Neural cell (in vitro differentiated cells): ENCODE results near the gene CYB5A. TPM values are rescaled to one million over a fixed set of nuclear protein-coding genes. Genes with fewer than 3 reads are reported as not detected.

Experiments
- H2AFZ ChIP-seq: fragments of 200-600, 300-800 bp; sonication (generic), shearing (Covaris generic); 2 replicates; pipeline ENCODE4 v1.6.0; 2014; ENCODE audit warnings: low read depth, mild to moderate bottlenecking, antibody characterized with exemption, low read length, moderate library complexity
- H3F3A ChIP-seq: fragments of 200-600 bp; shearing (Covaris generic); 2 replicates; pipeline ENCODE4 v1.6.1; 2016; ENCODE audit warnings: mild to moderate bottlenecking, moderate library complexity, mixed read lengths, antibody characterized with exemption, low read length; ENCODE audit not compliant: insufficient read depth, poor library complexity, severe bottlenecking
- H3K27ac ChIP-seq: fragments of 200-600, 300-800 bp; sonication (generic), shearing (Covaris generic); 2 replicates; pipeline ENCODE4 v1.5.1; 2014; ENCODE audit warnings: mild to moderate bottlenecking, low read length, moderate library complexity
- H3K27me3 ChIP-seq: fragments of 300-800, 200-600 bp; sonication (generic), shearing (Covaris generic); 2 replicates; pipeline ENCODE4 v1.6.0; 2014; ENCODE audit warnings: mild to moderate bottlenecking, low read depth, low read length, moderate library complexity; ENCODE audit not compliant: insufficient read depth
- H3K36me3 ChIP-seq: fragments of 300-800, 200-600 bp; sonication (generic), shearing (Covaris generic); 2 replicates; pipeline ENCODE4 v1.5.1; 2014; ENCODE audit warnings: mild to moderate bottlenecking, antibody characterized with exemption, low read length, moderate library complexity; ENCODE audit not compliant: insufficient read depth
- H3K4me2 ChIP-seq: fragments of 300-800, 200-600 bp; sonication (generic), shearing (Covaris generic); 2 replicates; pipeline ENCODE4 v1.6.0; 2014; ENCODE audit warnings: mild to moderate bottlenecking, low read length
- H3K4me3 ChIP-seq: fragments of 300-800, 200-600 bp; sonication (generic), shearing (Covaris generic); 2 replicates; pipeline ENCODE4 v1.5.1; 2014; ENCODE audit warnings: mild to moderate bottlenecking, low read length, moderate library complexity
- H3K79me2 ChIP-seq: fragments of 200-600 bp; shearing (Covaris generic); replicated peaks from 2 replicates; pipeline ENCODE4 v1.6.0; 2014; ENCODE audit warnings: mild to moderate bottlenecking, low read length, moderate library complexity; ENCODE audit not compliant: insufficient read depth
- H3K9ac ChIP-seq: fragments of 300-800, 200-600 bp; sonication (generic), shearing (Covaris generic); 2 replicates; pipeline ENCODE4 v1.6.1; 2016; ENCODE audit warnings: mild to moderate bottlenecking, low read length, mixed read lengths
- H3K9me2 ChIP-seq: fragments of 200-600 bp; shearing (Covaris generic); 2 replicates; pipeline ENCODE4 v1.6.1; 2016; ENCODE audit warnings: mild to moderate bottlenecking, low read length, mixed read lengths; ENCODE audit not compliant: insufficient read depth
- H3K9me3 ChIP-seq: fragments of 200-600, 300-800 bp; sonication (generic), shearing (Covaris generic); 2 replicates; pipeline ENCODE4 v1.6.1; 2016; ENCODE audit warnings: mild to moderate bottlenecking, mixed run types, low read length, moderate library complexity, mixed read lengths
- H4K20me1 ChIP-seq: fragments of 200-600 bp; shearing (Covaris generic); 2 replicates; pipeline ENCODE4 v1.6.1; 2016; ENCODE audit warnings: mild to moderate bottlenecking, mixed run types; ENCODE audit not compliant: insufficient read depth
- CTCF ChIP-seq: fragments of 450-650 bp; IDR thresholded peaks from 2 replicates; pipeline ENCODE4 v1.5.1; 2014; ENCODE audit warnings: antibody characterized with exemption, mild to moderate bottlenecking, moderate library complexity; ENCODE audit not compliant: poor library complexity, severe bottlenecking
- EP300 ChIP-seq: fragments of 450-650 bp; conservative IDR thresholded peaks from 2 replicates; pipeline ENCODE4 v1.6.1; 2014; ENCODE audit warnings: antibody characterized with exemption, mild to moderate bottlenecking, moderate library complexity; ENCODE audit not compliant: poor library complexity, severe bottlenecking
- EZH2 ChIP-seq: fragments of 200-600, 300-800 bp; shearing (Covaris generic), sonication (generic); IDR thresholded peaks from 2 replicates; pipeline ENCODE4 v1.6.1; 2014; ENCODE audit warnings: antibody characterized with exemption, low read length, borderline replicate concordance, mild to moderate bottlenecking; ENCODE audit not compliant: insufficient read depth, poor library complexity, severe bottlenecking
- MXI1 ChIP-seq: fragments of 450-650 bp; conservative IDR thresholded peaks from 2 replicates; pipeline ENCODE4 v1.6.1; 2014; ENCODE audit warnings: antibody characterized with exemption, mild to moderate bottlenecking; ENCODE audit not compliant: poor library complexity, severe bottlenecking
- POLR2AphosphoS5 ChIP-seq: IDR thresholded peaks from 2 replicates; pipeline ENCODE4 v1.6.1; 2012
- RAD21 ChIP-seq: fragments of 450-650 bp; conservative IDR thresholded peaks from 2 replicates; pipeline ENCODE4 v1.6.1; 2014; ENCODE audit warnings: antibody characterized with exemption, mild to moderate bottlenecking, moderate library complexity
- REST ChIP-seq: IDR thresholded peaks from 2 replicates; pipeline ENCODE4 v1.6.1; 2012; ENCODE audit warnings: borderline replicate concordance
- SMC3 ChIP-seq: fragments of 450-650 bp; conservative IDR thresholded peaks from 2 replicates; pipeline ENCODE4 v1.6.1; 2014; ENCODE audit warnings: antibody characterized with exemption, mild to moderate bottlenecking, moderate library complexity; ENCODE audit not compliant: poor library complexity
- TAF1 ChIP-seq: IDR thresholded peaks from 2 replicates; pipeline ENCODE4 v1.6.1; 2012; ENCODE audit warnings: low read depth
- polyA plus RNA-seq: library from polyadenylated mRNA; depleted of rRNA; stranded (reverse); fragments of >200 nt; gene quantifications from 2 replicates; pipeline ENCODE4 v1.2.3, GENCODE V29; 2014

The CYB5A gene
- polyA plus RNA-seq, 1 donor from 2014 or later = 35.4 TPM

GRCh38 chr18:74226156-74226555 is 65.6 kb downstream of the CYB5A start:
- no peak overlapping the region for H2AFZ ChIP-seq
- H3K9me3 ChIP-seq = no peaks in the 10 kb centered on the region
- no peaks in the 10 kb centered on the region for H3K79me2 ChIP-seq
- no peaks in the 10 kb centered on the region for H3K9me2 ChIP-seq
- no peaks in the 10 kb centered on the region for H3K36me3 ChIP-seq
- H3K27me3 ChIP-seq = no peaks in the 10 kb centered on the region
- no peak overlapping the region for H3K9ac ChIP-seq
- no peak for TF ChIP-seq REST
- no peak for TF ChIP-seq SMC3
- TF ChIP-seq POLR2AphosphoS5 = no peak
- TF ChIP-seq MXI1 = no peak
- no peak for TF ChIP-seq TAF1
- no peak for TF ChIP-seq CTCF
- no peak for TF ChIP-seq RAD21
- TF ChIP-seq EP300 = no peak
- no peak for TF ChIP-seq EZH2
- no peak overlapping the region for H3K27ac ChIP-seq
- H3F3A ChIP-seq = no peaks in the 10 kb centered on the region
- no peaks in the 10 kb centered on the region for H4K20me1 ChIP-seq
- no peak overlapping the region for H3K4me2 ChIP-seq
- no peak overlapping the region for H3K4me3 ChIP-seq

- TF ChIP-seq CTCF (no peak), RAD21 (no peak), EP300 (no peak), TAF1 (no peak), MXI1 (no peak), EZH2 (no peak), SMC3 (no peak), POLR2AphosphoS5 (no peak)
- Histone ChIP-seq H3K27me3 (no peaks in the 10 kb centered on the region), H3K4me3 (no peak overlapping the region), H3F3A (no peaks in the 10 kb centered on the region), H3K79me2 (no peaks in the 10 kb centered on the region), H3K27ac (no peak overlapping the region), H2AFZ (no peak overlapping the region), H4K20me1 (no peaks in the 10 kb centered on the region), H3K9me2 (no peaks in the 10 kb centered on the region), H3K4me2 (no peak overlapping the region), H3K9ac (no peak overlapping the region), H3K9me3 (no peaks in the 10 kb centered on the region), H3K36me3 (no peaks in the 10 kb centered on the region)
Observed at GRCh38 chr18:74225193-74225840, 66.4 kb downstream of the CYB5A start.
